ENCODE results near the gene MYRFL.

Gene MYRFL

GRCh38 chr12:69833696-69834095 is 8.7 kb downstream of the MYRFL start:
- no peak for TF ChIP-seq CTCF (IDR thresholded peaks at IDR 0.05; ENCODE audit: control insufficient read depth, insufficient read depth, low read depth, low read length, missing control alignments)
- DNase-seq (ENCODE audit: low read depth), result no peak
- no peak overlapping the region for H3K4me3 ChIP-seq (ENCODE audit: control insufficient read depth, low read depth, low read length)

DNA sequence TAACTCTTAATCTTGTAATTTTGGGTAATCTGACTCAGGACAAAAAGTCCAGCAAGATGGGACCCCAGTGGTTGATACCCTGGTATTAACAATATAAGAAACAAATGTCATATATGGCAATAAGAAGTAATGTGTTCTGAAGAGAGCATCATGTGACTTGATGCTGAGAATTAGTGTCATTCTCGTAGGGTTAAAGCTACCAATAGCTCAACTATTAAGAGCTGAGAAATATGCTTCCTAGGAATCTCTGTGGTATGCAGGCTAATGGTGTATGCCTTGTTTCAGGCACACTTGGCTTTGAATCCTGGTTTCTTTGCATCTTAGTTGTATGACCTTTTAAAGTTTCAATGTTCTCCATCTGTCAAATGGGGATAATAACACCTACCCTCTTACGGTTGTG is 9.1 kb downstream of the MYRFL start:
- TF ChIP-seq CTCF (IDR thresholded peaks at IDR 0.05; ENCODE audit: control insufficient read depth, insufficient read depth, low read depth, low read length, missing control alignments), result no peak
- no peak for DNase-seq (ENCODE audit: low read depth)
- no peak overlapping the region for H3K4me3 ChIP-seq (ENCODE audit: control insufficient read depth, low read depth, low read length)

GRCh38 chr12:69834576-69834975 is 9.5 kb downstream of the MYRFL start:
- TF ChIP-seq CTCF (IDR thresholded peaks at IDR 0.05; ENCODE audit: control insufficient read depth, insufficient read depth, low read depth, low read length, missing control alignments), result no peak
- DNase-seq (ENCODE audit: low read depth), result no peak
- H3K4me3 ChIP-seq (ENCODE audit: control insufficient read depth, low read depth, low read length), result no peak overlapping the region

GRCh38 chr12:69835081-69835480 is 10.1 kb downstream of the MYRFL start:
- no peak overlapping the region for H3K4me3 ChIP-seq (ENCODE audit: control insufficient read depth, low read depth, low read length)
- TF ChIP-seq CTCF (IDR thresholded peaks at IDR 0.05; ENCODE audit: control insufficient read depth, insufficient read depth, low read depth, low read length, missing control alignments), result no peak
- DNase-seq (ENCODE audit: low read depth), result no peak

DNA sequence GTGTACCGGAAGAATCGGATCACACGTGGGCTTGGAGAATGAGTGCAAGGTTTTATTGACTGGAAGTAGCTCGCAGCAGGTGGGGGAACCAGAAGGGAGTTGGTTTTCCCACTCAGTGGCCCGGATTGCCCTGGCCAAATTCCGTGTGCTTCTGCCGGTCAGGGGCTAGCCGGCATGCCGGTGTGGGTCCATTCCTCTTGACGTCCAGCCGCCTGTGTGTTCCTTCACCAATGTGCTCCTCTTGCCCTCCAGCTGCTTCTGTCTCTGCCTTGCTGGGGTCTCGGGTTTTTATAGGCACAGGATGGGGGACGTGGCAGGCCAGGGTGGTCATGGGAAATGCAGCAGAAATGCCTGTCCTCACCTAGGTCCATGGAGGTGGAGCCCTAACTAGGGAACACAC is 11.0 kb downstream of the MYRFL start:
- TF ChIP-seq CTCF (IDR thresholded peaks at IDR 0.05; ENCODE audit: control insufficient read depth, insufficient read depth, low read depth, low read length, missing control alignments), result no peak
- DNase-seq (ENCODE audit: low read depth), result no peak
- H3K4me3 ChIP-seq (ENCODE audit: control insufficient read depth, low read depth, low read length), result no peak overlapping the region

GRCh38 chr12:69837191-69837590 is 12.2 kb downstream of the MYRFL start:
- no peak overlapping the region for H3K4me3 ChIP-seq (ENCODE audit: control insufficient read depth, low read depth, low read length)
- TF ChIP-seq CTCF (IDR thresholded peaks at IDR 0.05; ENCODE audit: control insufficient read depth, insufficient read depth, low read depth, low read length, missing control alignments), result no peak
- no peak for DNase-seq (ENCODE audit: low read depth)

Data from AG09309 (cell line).